Karpas-422 (cell line): ENCODE data around the gene CYP17A1. TPM values are rescaled to one million over a fixed set of nuclear protein-coding genes. Genes with fewer than 3 reads are reported as not detected.

Source experiments
- DNase-seq: peaks from one replicate; pipeline ENCODE4 v3.0.0-alpha.2; 2015
- H2AFZ ChIP-seq: fragments of 200-600 bp; sonication (generic); 2 replicates; pipeline ENCODE4 v1.6.1; 2014; ENCODE audit warnings: antibody characterized with exemption, low read length, mixed read lengths
- H3K27ac ChIP-seq: fragments of 200-600 bp; sonication (generic); 2 replicates; pipeline ENCODE4 v1.5.1; 2014; ENCODE audit warnings: mild to moderate bottlenecking, low read length, moderate library complexity
- H3K27me3 ChIP-seq: fragments of 200-600 bp; sonication (generic); 2 replicates; pipeline ENCODE4 v1.6.1; 2014; ENCODE audit warnings: low read length, mixed read lengths
- H3K36me3 ChIP-seq: fragments of 200-600 bp; sonication (generic); 2 replicates; pipeline ENCODE4 v1.6.1; 2014; ENCODE audit warnings: low read length, mixed read lengths; ENCODE audit not compliant: insufficient read depth
- H3K4me1 ChIP-seq: fragments of 200-600 bp; sonication (generic); 2 replicates; pipeline ENCODE4 v1.6.1; 2014; ENCODE audit warnings: mild to moderate bottlenecking, low read length, mixed read lengths
- H3K4me2 ChIP-seq: fragments of 200-600 bp; sonication (generic); 2 replicates; pipeline ENCODE4 v1.6.1; 2014; ENCODE audit warnings: low read length, low read depth, mild to moderate bottlenecking; ENCODE audit not compliant: poor library complexity, severe bottlenecking
- H3K4me3 ChIP-seq: fragments of 200-600 bp; sonication (generic); 2 replicates; pipeline ENCODE4 v1.5.1; 2014; ENCODE audit warnings: mild to moderate bottlenecking, antibody characterized with exemption, low read length, mixed read lengths
- H3K79me2 ChIP-seq: fragments of 200-600 bp; sonication (generic); 2 replicates; pipeline ENCODE4 v1.6.1; 2014; ENCODE audit warnings: mild to moderate bottlenecking, low read length, mixed read lengths
- H3K9ac ChIP-seq: fragments of 200-600 bp; sonication (generic); 2 replicates; pipeline ENCODE4 v1.6.0; 2014; ENCODE audit warnings: low read length
- H3K9me2 ChIP-seq: fragments of 200-600 bp; sonication (generic), shearing (Covaris generic); replicated peaks from 2 replicates; pipeline ENCODE4 v1.6.0; 2014; ENCODE audit warnings: mild to moderate bottlenecking, low read length, moderate library complexity; ENCODE audit not compliant: insufficient read depth
- H3K9me3 ChIP-seq: fragments of 300-700, 200-600 bp; sonication (generic); 2 replicates; pipeline ENCODE4 v1.6.1; 2014; ENCODE audit warnings: low read length, mixed read lengths
- H4K20me1 ChIP-seq: fragments of 200-600 bp; sonication (generic); 2 replicates; pipeline ENCODE4 v1.6.1; 2014; ENCODE audit warnings: mild to moderate bottlenecking, antibody characterized with exemption, low read length, low read depth; ENCODE audit not compliant: insufficient read depth
- small RNA-seq: library from RNA; depleted of rRNA; stranded (forward); fragments of <200 nt; gene quantifications from one replicate; pipeline ENCODE3, GENCODE V24; 2014
- total RNA-seq: library from RNA; depleted of rRNA; stranded (reverse); fragments of >200 nt; shearing (Covaris generic); gene quantifications from 2 replicates; pipeline ENCODE4 v1.2.3, GENCODE V29; 2014; ENCODE audit warnings: low replicate concordance; rRNA removed

CYP17A1 gene
- total RNA-seq, 1 experiment from 2014 or later: not detected

DNA sequence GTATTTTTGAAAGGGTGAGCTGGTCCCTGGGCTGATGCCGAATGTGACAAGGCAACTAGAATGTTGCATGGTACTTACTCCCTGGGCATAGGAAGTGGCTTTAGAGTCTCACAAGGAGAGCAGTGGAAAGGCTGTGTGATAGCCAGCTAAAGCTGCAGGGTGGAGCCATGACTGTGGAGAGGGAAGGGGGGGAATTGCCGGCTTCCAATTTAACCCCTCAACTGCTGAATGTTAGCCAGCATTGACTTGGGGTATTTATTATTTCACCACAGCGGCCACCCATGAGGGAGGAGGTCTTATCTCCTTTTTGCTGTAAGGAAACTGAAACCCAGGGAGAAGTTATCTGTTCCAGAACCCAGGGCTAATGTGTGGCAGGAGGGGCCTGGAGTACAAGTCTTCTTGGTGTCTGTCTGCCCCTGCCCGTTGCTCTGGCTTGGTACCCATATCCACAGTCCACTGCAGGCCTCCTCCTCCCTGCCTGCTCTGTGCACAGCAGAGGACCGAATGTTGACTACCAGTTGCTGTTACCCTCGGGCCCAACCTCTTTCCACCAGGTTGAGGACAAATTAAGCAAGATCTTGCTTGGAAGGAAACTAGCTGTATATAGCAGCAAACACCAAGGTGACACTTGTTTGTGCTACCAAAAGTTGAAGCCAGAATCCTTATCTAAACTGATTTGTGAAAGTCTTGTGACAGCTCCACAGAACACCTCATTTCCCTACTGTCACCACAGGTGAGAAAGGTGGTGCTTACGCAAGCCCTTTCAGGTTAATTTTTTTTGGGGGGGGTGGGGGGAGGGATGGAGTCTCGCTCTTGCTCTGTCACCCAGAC lies 55.9 kb downstream of the CYP17A1 start:
- Histone ChIP-seq H3K27ac (no peak overlapping the region), H3K79me2 (peaks cover 68% of the 10 kb centered on the region), H3K9me3 (no peaks in the 10 kb centered on the region), H3K4me3 (no peak overlapping the region), H3K4me2 (no peak overlapping the region), H4K20me1 (no peaks in the 10 kb centered on the region), H3K27me3 (no peaks in the 10 kb centered on the region), H3K9ac (no peak overlapping the region), H2AFZ (no peak overlapping the region), H3K9me2 (no peaks in the 10 kb centered on the region), H3K4me1 (no peaks in the 10 kb centered on the region), H3K36me3 (no peaks in the 10 kb centered on the region)
- DNase-seq: no peak

Small RNA genes lying within 50 kb of the gene (small RNA-seq; reads per million reads assigned to genes)
- gene AS3MT: not detected
- not detected for gene RF00026
- not detected for gene RNU6-1231P

Other genes with a start within 250 kb of the CYP17A1 start
- 94.4 and 111 TPM in 2 replicates for gene TRIM8, start 192.9 kb downstream of the CYP17A1 start, total RNA-seq
- 4.6 and 6.6 TPM in 2 replicates for gene ARL3, start 123.0 kb downstream of the CYP17A1 start, total RNA-seq
- 10.2 and 25.8 TPM in 2 replicates for gene SFXN2, start 122.8 kb downstream of the CYP17A1 start, total RNA-seq
- 34.8 and 43.0 TPM in 2 replicates for gene WBP1L, start 93.5 kb downstream of the CYP17A1 start, total RNA-seq
- 9.5 and 17.7 TPM in 2 replicates for gene BORCS7, start 16.8 kb upstream of the CYP17A1 start, total RNA-seq
- not detected in 2 replicates for gene AS3MT, start 32.1 kb upstream of the CYP17A1 start, total RNA-seq
- gene CNNM2, start 80.9 kb upstream of the CYP17A1 start, total RNA-seq: 5.5 and 7.6 TPM in 2 replicates